HepG2 (cell line): ENCODE measurements around the gene TRIM8. TPM values are rescaled to one million over a fixed set of nuclear protein-coding genes. Genes with fewer than 3 reads are reported as not detected.

ENCODE experiments used
- FOXA3 ChIP-seq: IDR thresholded peaks from 2 replicates; pipeline ENCODE4 v1.6.1; 2016; ENCODE audit warnings: missing genetic modification reagents, missing compliant biosample characterization
- HNRNPL ChIP-seq: fragments of 200-400 bp; formaldehyde crosslinking; IDR thresholded peaks from 2 replicates; pipeline ENCODE4 v1.6.1; 2017; ENCODE audit warnings: mild to moderate bottlenecking, low read depth, low read length
- KLF13 ChIP-seq: sonication (generic); formaldehyde crosslinking; IDR thresholded peaks from 2 replicates; pipeline ENCODE4 v1.4.0; 2020; ENCODE audit warnings: mild to moderate bottlenecking, missing genetic modification reagents
- MLLT10 ChIP-seq: sonication (generic); formaldehyde crosslinking; IDR thresholded peaks from 2 replicates; pipeline ENCODE4 v1.4.0; 2020; ENCODE audit warnings: missing genetic modification reagents
- MXD1 ChIP-seq: sonication (generic); formaldehyde crosslinking; IDR thresholded peaks from 2 replicates; pipeline ENCODE4 v1.4.0; 2020; ENCODE audit warnings: mild to moderate bottlenecking, missing genetic modification reagents
- NFKB2 ChIP-seq: sonication (generic); formaldehyde crosslinking; IDR thresholded peaks from 2 replicates; pipeline ENCODE4 v1.4.0; 2020; ENCODE audit warnings: missing genetic modification reagents, borderline replicate concordance
- RBM22 ChIP-seq: fragments of 200-400 bp; formaldehyde crosslinking; optimal IDR thresholded peaks from 2 replicates; pipeline ENCODE3; 2017; ENCODE audit warnings: mild to moderate bottlenecking, low read length, moderate library complexity
- SALL1 ChIP-seq: sonication (generic); formaldehyde crosslinking; IDR thresholded peaks from 2 replicates; pipeline ENCODE4 v1.8.0; 2022; ENCODE audit warnings: mild to moderate bottlenecking, missing genetic modification reagents
- SCMH1 ChIP-seq: sonication (generic); formaldehyde crosslinking; IDR thresholded peaks from 2 replicates; pipeline ENCODE4 v1.9.0; 2021; ENCODE audit warnings: missing genetic modification reagents, mild to moderate bottlenecking, borderline replicate concordance
- SIN3A ChIP-seq: IDR thresholded peaks from 2 replicates; pipeline ENCODE4 v1.6.1; 2011; ENCODE audit warnings: low read depth, mild to moderate bottlenecking, control low read depth, low read length, borderline replicate concordance
- TERF1 ChIP-seq: sonication (generic); formaldehyde crosslinking; IDR thresholded peaks from 2 replicates; pipeline ENCODE4 v1.8.0; 2022; ENCODE audit warnings: mild to moderate bottlenecking, missing genetic modification reagents, moderate library complexity
- TFE3 ChIP-seq: IDR thresholded peaks from 2 replicates; pipeline ENCODE4 v1.6.1; 2016
- XBP1 ChIP-seq: sonication (generic); formaldehyde crosslinking; IDR thresholded peaks from 2 replicates; pipeline ENCODE4 v1.5.0; 2020; ENCODE audit warnings: missing genetic modification reagents
- ZNF674 ChIP-seq: sonication (generic); formaldehyde crosslinking; IDR thresholded peaks from 2 replicates; pipeline ENCODE4 v1.5.0; 2020; ENCODE audit warnings: low read depth, mild to moderate bottlenecking, missing genetic modification reagents
- ZNF709 ChIP-seq: sonication (generic); formaldehyde crosslinking; IDR thresholded peaks from 2 replicates; pipeline ENCODE4 v1.5.0; 2020; ENCODE audit warnings: mild to moderate bottlenecking, missing genetic modification reagents
- polyA plus RNA-seq, 8 experiments: library from polyadenylated mRNA; depleted of rRNA in 3 of 8; stranded (reverse) in 7 of 8; unstranded in 1 of 8; fragments of >200 nt; fragmentation: Illumina TruSeq in 4 of 8; extraction: Trizol in 4 of 8; gene quantifications; 2 replicates each; pipeline versions ENCODE4 v1.2.1 to v1.2.3, GENCODE V29; 2011 to 2016; ENCODE audit warnings: low read depth in 4 of 8, missing spikeins in 1 of 8, mixed read lengths in 1 of 8; ENCODE audit not compliant: insufficient read depth in 1 of 8
- total RNA-seq, 5 experiments: library from RNA; depleted of rRNA; stranded (reverse); fragments of >200 nt; fragmentation: Illumina TruSeq; extraction: Trizol; gene quantifications; 2 replicates each; pipeline ENCODE4 v1.2.3, GENCODE V29; 2016; ENCODE audit warnings: low read depth in 1 of 5
- TF ChIP-seq, protein P1 (sequence below): sonication (generic); formaldehyde crosslinking; IDR thresholded peaks from 2 replicates; pipeline ENCODE4 v1.4.0; 2020; ENCODE audit warnings: missing genetic modification reagents, borderline replicate concordance
- TF ChIP-seq, protein P2 (sequence below): sonication (generic); formaldehyde crosslinking; IDR thresholded peaks from 2 replicates; pipeline ENCODE4 v1.4.0; 2020; ENCODE audit warnings: missing genetic modification reagents, mild to moderate bottlenecking, borderline replicate concordance

TRIM8 gene
- total and polyA plus RNA-seq, 2 of the 13 experiments (the other 11 are each of a cell fraction or from before 2014, with no cell fraction given): 38.9 to 66.5 TPM

- TF ChIP-seq FOXA3 (CRISPR knock-in tag) (peak; percentile 95), XBP1 (CRISPR knock-in tag) (no peak), RBM22 (no peak), SIN3A (no peak; the same call in 1 of the 2 replicates), MXD1 (no peak), KLF13 (peak; percentile 63; the same call in 1 of the 2 replicates), ZNF674 (CRISPR knock-in tag) (no peak), NFKB2 (peak; percentile 55; the same call in 1 of the 2 replicates), SCMH1 (CRISPR knock-in tag) (no peak), MLLT10 (CRISPR knock-in tag) (no peak), ZNF709 (CRISPR knock-in tag) (no peak), TERF1 (CRISPR knock-in tag) (no peak), TFE3 (CRISPR knock-in tag) (peak; percentile 51; the same call in 1 of the 2 replicates), HNRNPL (peak; percentile 78), SALL1 (peak; percentile 90)
- TF ChIP-seq, protein P1, sequence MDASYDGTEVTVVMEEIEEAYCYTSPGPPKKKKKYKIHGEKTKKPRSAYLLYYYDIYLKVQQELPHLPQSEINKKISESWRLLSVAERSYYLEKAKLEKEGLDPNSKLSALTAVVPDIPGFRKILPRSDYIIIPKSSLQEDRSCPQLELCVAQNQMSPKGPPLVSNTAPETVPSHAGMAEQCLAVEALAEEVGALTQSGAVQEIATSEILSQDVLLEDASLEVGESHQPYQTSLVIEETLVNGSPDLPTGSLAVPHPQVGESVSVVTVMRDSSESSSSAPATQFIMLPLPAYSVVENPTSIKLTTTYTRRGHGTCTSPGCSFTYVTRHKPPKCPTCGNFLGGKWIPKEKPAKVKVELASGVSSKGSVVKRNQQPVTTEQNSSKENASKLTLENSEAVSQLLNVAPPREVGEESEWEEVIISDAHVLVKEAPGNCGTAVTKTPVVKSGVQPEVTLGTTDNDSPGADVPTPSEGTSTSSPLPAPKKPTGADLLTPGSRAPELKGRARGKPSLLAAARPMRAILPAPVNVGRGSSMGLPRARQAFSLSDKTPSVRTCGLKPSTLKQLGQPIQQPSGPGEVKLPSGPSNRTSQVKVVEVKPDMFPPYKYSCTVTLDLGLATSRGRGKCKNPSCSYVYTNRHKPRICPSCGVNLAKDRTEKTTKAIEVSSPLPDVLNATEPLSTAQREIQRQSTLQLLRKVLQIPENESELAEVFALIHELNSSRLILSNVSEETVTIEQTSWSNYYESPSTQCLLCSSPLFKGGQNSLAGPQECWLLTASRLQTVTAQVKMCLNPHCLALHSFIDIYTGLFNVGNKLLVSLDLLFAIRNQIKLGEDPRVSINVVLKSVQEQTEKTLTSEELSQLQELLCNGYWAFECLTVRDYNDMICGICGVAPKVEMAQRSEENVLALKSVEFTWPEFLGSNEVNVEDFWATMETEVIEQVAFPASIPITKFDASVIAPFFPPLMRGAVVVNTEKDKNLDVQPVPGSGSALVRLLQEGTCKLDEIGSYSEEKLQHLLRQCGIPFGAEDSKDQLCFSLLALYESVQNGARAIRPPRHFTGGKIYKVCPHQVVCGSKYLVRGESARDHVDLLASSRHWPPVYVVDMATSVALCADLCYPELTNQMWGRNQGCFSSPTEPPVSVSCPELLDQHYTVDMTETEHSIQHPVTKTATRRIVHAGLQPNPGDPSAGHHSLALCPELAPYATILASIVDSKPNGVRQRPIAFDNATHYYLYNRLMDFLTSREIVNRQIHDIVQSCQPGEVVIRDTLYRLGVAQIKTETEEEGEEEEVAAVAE (CRISPR knock-in tag): no peak
- TF ChIP-seq, protein P2, sequence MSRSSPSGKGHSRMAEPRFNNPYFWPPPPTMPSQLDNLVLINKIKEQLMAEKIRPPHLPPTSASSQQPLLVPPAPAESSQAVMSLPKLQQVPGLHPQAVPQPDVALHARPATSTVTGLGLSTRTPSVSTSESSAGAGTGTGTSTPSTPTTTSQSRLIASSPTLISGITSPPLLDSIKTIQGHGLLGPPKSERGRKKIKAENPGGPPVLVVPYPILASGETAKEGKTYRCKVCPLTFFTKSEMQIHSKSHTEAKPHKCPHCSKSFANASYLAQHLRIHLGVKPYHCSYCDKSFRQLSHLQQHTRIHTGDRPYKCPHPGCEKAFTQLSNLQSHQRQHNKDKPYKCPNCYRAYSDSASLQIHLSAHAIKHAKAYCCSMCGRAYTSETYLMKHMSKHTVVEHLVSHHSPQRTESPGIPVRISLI (CRISPR knock-in tag): 0 out of 2 replicates have a peak, but pooled peaks have one; percentile 7
Observed at GRCh38 chr10:102599565-102600327, 44.5 kb upstream of the TRIM8 start (continued).
